Muscle of back (tissue), 11 donors: Measurements from ENCODE around the gene FXN. TPM values are rescaled to one million over a fixed set of nuclear protein-coding genes. Genes with fewer than 3 reads are reported as not detected.
"Not testable (repeated sequence)": the region's sequence is repeated elsewhere in the genome, so short reads cannot be mapped to it uniquely, and the experiment has no call there.

ENCODE experiments used
- DNase-seq, 3 donors: peaks; one replicate each; pipeline versions ENCODE4 v3.0.0 to v3.0.0-alpha.2; 2013
- polyA plus RNA-seq, 10 donors: library from polyadenylated mRNA; unstranded; fragments of 120-200 nt; gene quantifications; one replicate each; pipeline ENCODE4 v1.2.1, GENCODE V29; 2013; ENCODE audit not compliant: insufficient read length in 10 of 10

The FXN gene
- polyA plus RNA-seq, 10 donors: 9.4 to 15.2 (median 12.8) TPM

- DNase-seq: no peak
Measured at GRCh38 chr9:69020301-69021145, 15.0 kb upstream of the FXN start.

- no peak for DNase-seq
Measured at GRCh38 chr9:69023650-69024049, 11.9 kb upstream of the FXN start.

DNA sequence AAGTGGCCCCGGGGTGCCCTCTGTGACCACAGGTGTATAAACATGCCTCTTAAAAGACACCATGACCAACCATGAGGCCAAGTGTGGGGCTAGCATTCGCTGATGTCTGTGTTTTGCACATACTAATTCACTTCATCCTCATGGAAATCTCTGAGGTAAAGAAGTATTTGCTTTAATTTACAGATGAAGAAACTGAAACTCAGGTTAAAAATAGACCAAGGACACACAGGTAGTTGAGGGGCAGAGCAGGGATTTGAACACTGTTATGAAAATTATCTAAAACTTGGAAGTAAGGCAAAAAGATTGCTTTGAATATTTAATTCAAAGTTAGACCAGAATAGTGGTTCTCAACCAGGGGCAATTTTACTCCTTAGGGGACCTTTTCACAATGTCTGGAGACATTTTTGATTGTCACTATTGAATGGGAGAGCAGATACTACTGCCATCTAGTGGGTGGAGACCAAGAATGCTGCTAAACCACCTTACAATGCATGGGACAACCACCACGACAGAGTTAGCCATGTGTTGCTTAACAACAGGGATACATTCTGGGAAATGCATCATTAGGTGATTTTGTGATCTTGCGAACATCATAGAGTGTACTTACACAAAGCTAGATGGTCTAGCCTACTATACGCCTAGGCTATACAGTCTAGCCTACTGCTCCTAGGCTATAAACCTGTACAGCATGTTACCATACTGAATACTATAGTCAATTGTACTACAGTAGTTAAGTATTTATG lies 8.0 kb upstream of the FXN start:
- DNase-seq: peak; percentile 19 to 55 (median 42)

DNA sequence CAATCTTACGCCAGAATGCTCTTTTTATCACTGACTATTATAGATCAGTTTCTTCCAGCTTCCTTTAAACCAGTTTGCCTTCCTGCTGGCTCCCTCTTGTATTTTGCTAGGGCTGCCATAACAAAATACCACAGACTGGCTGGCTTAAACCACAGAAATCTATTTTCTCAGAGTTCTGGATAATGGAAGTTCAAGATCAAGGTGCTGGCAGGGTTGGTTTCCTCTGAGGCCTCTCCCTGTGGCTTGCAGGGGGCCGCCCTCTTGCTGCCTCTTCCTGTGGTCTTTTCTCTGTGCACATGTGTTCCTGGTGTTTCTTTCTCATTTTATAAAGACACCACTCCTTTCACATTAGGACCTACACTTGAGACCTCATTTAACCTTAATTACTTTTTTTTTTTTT lies 6.8 kb upstream of the FXN start:
- no peak for DNase-seq

GRCh38 chr9:69029535-69029934 lies 6.0 kb upstream of the FXN start:
- DNase-seq: no peak

DNA sequence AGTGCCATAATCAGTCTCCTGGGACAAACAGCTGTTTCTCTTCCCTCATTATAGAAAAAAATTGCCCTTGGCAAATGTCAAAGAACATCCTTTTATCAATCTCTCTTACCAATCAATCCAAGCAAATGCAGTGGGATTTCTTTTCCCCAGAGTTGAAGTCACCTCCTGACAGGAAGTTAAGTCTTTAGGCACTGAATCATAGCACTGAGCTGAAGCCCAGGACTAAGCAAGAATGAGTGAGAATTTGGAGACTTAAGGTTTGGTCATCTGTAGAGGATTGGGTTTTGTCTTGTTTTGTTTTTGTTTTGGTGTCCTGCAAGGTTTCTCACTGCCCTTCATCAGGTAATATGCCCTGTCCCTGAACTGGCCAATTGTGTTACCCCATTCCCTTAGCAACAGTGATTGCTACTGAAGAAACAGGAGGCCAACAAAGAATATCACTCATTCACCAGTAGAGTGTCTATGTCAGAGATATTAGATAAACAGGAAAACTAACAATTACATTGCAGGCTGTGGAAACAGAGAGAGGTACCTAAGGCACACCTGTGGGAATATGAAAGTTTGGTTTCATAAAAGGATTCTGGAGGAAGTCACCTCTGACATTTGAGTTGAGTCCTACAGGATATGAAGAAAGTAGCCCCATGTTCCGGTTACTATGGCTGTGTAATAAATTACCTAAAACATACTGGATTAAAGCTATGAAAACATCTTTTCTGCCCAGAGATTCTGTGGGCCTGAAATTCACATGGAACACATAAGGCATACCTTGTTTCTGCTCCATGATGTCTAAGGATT lies 4.5 kb upstream of the FXN start:
- DNase-seq: no peak

DNA sequence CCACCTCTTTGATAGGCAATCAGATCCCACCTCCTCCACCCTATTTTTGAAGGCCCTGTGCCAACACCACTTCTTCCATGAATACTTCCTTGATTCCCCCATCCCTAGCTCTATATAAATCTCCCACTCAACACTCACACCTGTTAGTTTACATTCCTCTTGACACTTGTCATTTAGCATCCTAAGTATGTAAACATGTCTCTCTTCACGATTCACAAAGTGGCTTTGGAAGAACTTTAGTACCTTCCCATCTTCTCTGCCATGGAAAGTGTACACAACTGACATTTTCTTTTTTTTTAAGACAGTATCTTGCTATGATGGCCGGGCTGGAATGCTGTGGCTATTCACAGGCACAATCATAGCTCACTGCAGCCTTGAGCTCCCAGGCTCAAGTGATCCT lies 1.5 kb upstream of the FXN start:
- DNase-seq: no peak

DNA sequence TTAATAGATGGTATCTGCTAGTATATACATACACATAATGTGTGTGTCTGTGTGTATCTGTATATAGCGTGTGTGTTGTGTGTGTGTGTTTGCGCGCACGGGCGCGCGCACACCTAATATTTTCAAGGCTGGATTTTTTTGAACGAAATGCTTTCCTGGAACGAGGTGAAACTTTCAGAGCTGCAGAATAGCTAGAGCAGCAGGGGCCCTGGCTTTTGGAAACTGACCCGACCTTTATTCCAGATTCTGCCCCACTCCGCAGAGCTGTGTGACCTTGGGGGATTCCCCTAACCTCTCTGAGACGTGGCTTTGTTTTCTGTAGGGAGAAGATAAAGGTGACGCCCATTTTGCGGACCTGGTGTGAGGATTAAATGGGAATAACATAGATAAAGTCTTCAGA lies 757 bp downstream of the FXN start:
- DNase-seq: no peak

DNA sequence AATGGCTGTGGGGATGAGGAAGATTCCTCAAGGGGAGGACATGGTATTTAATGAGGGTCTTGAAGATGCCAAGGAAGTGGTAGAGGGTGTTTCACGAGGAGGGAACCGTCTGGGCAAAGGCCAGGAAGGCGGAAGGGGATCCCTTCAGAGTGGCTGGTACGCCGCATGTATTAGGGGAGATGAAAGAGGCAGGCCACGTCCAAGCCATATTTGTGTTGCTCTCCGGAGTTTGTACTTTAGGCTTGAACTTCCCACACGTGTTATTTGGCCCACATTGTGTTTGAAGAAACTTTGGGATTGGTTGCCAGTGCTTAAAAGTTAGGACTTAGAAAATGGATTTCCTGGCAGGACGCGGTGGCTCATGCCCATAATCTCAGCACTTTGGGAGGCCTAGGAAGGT lies 1.2 kb downstream of the FXN start:
- DNase-seq: no peak

DNA sequence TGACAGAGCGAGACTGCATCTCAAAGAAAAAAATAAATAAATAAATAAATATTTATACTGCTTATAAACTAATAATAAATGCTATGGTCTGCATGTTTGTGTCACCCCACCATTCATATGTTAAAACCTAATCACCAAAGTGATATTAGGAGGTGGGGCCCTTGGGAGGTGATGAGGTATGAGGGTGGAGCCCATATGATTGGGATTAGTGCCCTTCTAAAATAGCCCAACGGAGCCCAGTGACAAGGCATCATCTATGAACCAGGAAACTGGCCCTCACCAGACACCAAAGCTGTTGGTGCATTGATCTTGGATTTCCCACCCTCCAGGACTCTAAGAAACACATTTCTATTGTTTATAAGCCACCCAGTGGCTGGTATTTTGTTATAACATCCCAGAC lies 5.1 kb downstream of the FXN start:
- DNase-seq: no peak

DNA sequence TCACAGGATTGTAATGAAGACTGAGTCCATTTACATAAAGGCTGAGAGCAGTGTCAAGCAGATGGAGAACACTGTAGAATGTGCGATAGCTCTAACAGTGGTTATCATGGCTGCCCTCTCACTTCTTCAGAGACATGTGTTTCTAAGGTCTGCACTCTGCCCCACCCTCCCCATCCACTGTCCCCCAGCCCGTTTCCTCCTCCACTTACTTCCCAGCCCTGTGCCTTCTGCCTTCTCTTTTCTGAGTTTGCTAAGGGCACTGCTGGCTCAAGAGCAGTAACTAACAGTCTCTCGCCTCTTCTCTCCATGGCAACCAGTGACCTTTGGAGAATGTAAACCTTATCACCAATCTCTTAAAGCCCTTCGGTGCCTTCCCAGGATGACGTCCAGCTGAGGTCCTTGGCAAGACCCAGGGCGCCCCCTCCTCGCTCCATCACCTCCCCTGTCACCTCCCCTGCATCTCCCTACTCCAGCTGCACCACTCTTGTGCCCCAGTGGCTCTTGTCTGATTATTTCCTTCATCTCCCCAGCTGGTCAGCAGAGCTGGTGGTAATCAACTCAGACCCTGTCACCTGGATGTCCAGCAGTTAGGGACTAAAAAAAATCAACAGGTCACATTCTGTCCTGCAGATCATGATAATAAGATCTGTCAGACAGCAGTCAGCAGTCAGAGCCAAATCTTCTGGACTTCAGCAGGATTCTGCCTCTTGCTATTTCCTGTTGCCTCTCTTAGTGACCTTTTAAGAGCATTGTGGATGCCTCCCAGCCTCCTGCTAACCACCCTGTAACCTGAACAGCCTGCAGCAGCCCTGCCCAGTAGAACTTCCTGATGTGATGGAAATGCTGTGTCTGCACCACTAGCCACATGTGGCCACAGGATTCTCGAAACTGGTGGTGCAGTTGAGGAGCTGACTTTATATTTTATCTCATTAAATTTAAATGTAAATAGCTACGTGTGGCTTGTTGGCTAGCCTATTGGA lies 9.0 kb downstream of the FXN start:
- no peak for DNase-seq

DNA sequence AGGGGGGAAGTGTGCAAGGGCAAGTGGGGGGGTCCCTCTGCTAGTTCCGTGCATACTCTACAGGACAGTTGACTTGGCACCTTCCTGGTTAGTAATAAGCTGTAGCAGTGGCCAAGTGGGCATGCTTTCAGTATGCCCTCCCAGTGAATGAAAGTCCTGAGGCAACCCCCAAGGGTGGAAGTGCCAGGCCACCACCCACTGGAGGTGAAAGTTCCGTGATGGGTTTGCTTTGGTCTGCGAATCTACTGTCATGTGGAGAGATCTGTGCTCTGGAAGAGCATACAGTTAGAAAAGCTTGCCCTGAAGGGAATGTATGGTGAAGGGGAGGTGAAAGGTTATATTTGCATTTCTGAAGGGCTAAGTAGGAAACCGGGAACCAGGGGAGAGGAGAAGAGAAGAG lies 10.3 kb downstream of the FXN start:
- DNase-seq: no peak

DNA sequence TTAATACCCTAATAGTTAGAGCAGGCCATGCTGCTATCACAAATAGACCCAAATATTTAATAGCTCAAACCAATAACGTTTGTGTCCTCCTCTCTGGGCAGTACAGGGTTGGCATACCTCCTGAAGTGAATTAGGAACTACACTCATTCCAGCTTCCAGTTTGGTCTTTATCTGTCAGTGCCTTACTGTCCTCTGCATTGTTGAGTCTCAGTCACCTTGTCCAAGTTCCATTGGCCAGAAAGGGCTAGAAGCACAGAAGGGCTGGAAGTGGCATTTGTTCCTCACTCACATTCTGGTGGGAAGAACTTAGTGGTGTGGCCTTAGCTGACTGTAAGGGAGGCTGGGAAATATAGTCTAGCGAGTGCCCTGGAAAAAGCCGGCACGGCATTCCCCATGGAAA lies 11.2 kb downstream of the FXN start:
- no peak for DNase-seq

DNA sequence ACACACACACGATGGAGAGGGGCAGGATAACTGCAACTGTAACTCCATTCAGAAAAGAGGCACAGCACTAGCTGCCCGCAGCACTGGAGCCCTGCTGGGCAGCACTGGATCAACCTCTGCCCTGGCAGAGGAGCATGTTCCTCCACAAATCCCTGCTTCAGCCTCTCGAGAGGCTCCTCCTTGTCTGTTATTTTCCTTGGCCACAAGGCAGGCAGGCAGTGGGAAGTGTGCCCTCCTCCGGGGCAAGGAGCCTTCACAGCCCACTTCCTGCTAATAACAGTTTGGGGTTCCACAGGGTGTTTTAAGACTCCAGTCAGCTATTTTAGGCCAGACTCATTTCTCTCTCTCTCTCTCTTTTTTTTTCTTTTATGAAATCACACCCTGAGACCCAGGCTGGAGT lies 11.8 kb downstream of the FXN start:
- no peak for DNase-seq

DNA sequence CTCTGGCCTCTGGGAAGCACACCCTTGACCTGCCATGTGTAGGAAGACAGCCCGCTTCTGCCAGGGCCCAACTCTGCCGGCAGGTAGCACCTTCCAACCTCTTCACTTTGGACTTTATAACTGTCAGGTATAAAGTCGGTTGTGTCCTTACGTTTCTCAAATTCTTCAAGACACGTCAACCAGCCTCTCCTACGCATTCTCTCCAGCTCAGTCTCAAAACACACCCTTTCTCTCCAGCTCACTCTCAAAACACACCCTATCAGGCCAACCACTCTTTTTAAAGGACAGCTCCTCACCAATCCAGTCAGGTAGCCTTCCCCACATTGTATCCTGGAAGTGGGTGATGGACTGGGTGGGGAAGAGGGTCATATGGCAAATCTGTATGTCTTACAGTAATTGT lies 13.5 kb downstream of the FXN start:
- DNase-seq: no peak

DNA sequence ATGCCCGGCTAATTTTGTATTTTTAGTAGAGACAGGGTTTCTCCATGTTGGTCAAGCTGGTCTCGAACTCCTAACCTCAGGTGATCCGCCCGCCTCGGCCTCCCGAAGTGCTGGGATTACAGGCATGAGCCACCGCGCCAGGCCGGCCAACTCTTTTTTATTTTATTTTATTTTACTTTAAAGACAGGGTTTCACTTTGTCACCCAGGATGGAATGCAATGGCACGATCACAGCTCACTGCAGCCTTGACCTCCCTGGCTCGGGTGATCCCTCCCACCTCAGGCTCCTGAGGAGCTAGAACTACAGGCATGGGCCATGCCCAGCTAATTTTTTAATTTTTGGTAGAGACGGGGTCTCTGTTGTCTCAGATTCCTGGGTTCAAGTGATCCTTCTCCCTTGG lies 15.4 kb downstream of the FXN start:
- not testable (repeated sequence) for DNase-seq

DNA sequence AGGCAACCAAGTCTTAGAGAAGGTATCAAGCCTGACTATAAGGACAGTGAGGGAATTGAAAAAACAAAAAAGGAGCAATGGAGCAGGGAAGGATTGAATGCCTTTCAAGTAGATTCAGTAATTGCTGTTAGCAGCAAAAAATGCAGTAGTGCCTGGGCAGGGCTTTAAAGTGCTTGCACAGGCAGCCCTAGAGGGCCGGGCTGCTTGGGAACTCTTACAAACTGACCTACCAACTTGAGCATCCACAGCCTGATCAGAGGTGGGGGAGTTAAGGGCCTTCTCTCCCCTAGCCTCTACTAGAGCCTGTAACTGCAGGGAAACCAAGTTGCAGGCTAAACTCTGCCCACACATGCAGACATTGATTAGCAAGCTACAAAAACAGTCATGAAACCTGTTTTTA lies 19.4 kb downstream of the FXN start:
- no peak for DNase-seq

DNA sequence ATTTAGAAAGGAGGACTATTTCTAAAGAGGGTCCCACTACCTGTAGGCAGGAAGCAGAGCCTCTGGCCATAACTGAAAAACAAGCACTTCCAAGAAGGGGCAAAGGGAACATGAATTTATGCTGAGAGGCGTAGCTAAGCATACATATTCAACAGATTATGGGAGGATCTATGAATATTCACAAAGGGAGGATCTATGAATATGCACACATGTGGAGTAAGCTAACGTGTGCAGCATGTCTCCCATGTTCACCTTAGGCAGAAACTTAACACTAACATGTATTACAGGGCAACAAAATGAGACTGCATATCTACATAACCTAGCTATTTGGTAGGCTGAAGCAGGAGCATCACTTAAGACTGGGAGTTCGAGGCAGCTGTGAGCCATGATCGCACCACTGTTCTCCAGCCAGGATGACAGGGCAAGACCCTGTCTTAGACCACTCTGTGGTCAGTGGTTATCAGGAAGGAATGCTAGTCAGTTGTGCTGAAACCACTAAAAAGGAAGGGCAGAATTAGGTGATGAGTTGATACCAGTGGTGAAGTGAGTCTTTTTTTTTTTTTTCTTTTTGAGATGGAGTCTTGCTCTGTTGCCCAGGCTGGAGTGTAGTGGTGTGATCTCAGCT lies 20.8 kb downstream of the FXN start:
- DNase-seq: no peak

DNA sequence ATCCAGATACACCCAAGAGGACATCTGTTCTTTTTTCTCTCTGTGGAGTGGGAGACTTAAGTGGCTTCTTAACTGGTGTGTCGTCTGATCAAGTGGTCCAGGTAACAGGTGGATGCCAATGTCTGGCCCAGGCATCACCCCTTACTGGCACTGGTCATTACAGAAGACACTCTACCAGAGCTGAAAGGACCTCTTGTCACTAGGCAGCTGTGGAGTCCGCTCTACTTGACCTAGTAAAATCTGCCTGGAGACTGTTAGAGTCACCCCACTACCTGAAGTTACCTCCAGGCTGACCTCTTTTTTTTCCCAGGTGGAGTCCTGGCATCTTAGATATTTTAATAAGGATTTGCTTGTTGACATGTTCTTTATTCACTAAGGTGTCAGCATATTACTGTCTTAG lies 22.5 kb downstream of the FXN start:
- no peak for DNase-seq

- no peak for DNase-seq
Measured at GRCh38 chr9:69060766-69061165, 25.2 kb downstream of the FXN start.

DNA sequence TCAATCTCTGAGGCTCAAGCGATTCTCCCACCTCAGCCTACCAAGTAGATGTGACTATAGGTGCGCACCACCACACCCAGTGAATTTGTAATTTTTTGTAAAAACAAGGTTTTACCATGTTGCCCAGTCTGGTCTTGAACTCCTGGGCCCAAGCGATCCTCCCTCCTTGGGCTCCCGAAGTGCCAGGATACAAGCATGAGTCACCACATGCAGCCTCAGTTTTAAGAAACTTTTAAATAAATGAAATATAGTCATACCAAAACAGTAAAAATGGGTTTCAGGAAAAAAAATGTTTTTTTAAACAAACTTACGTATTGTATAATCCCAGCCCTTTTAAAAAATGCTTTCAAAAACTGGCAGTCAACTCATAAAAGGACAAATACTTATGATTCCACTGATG lies 26.6 kb downstream of the FXN start:
- no peak for DNase-seq
